Tibial artery (tissue), 4 donors: ENCODE data around the gene MYOM1.

ENCODE experiments used
- DNase-seq, 2 donors: peaks; one replicate each; pipeline ENCODE4 v3.0.0-alpha.2; 2019
- H3K27ac ChIP-seq, 2 donors: fragments of 200-600 bp; sonication (generic) in 1 of 2; 1 replicate in 1 of 2; 2 replicates in 1 of 2; pipeline ENCODE4 v1.5.1; 2018 to 2019; ENCODE audit warnings: mild to moderate bottlenecking in 1 of 2
- H3K27me3 ChIP-seq, 2 donors: fragments of 200-600 bp; sonication (generic) in 1 of 2; one replicate each; pipeline versions ENCODE4 v1.5.1 to v1.6.0; 2016 to 2019
- H3K36me3 ChIP-seq, 3 donors: fragments of 200-600 bp; sonication (generic) in 2 of 3; one replicate each; pipeline ENCODE4 v1.5.1; 2016 to 2019; ENCODE audit warnings: mild to moderate bottlenecking in 2 of 3
- H3K4me1 ChIP-seq, 4 donors: fragments of 200-600 bp; sonication (generic) in 2 of 4; 1 replicate in 3 of 4; 2 replicates in 1 of 4; pipeline ENCODE4 v1.5.1; 2016 to 2019
- H3K4me3 ChIP-seq, 2 donors: fragments of 200-600 bp; sonication (generic) in 1 of 2; 1 replicate in 1 of 2; 2 replicates in 1 of 2; pipeline ENCODE4 v1.5.1; 2018 to 2019; ENCODE audit warnings: mild to moderate bottlenecking in 2 of 2
- H3K9me3 ChIP-seq, 3 donors: fragments of 200-600 bp; sonication (generic) in 1 of 3; one replicate each; pipeline ENCODE4 v1.5.1; 2016 to 2019
- intact Hi-C: fragments of 100-400 bp; cut with DNase I; formaldehyde crosslinking; loops from one replicate; pipeline ENCODE4 v1.15.0; 2023; ENCODE audit warnings: low total_unique reads
- TF ChIP-seq, protein P1 (sequence below), 2 experiments: fragments of 200-600 bp in 1 of 2; fragments of 450-650 bp in 1 of 2; IDR thresholded peaks; one replicate each; pipeline ENCODE4 v1.5.1; 2017 to 2019; ENCODE audit warnings: antibody characterized with exemption in 2 of 2, mild to moderate bottlenecking in 1 of 2, moderate library complexity in 1 of 2

The MYOM1 gene

DNA sequence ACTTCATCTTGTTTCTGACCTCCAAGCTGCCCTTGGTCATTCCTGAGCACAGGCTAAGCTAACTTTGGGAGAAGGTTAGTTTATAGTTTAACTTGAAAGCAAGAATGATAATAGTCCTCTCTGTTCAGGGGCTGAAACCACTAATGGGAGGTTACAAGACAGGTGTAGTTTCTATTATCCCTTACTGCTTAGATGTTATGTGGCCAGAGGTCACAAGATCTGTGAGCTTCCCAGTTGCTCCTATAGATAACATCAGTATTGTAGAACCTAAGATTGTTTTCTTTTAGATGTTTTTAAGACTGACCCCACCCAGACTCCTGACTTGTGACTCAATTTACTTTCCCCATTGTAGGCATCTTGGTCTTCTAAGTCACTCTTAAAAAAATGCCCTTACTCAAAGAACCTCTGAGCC is 112.0 kb downstream of the MYOM1 start:
- TF ChIP-seq, protein P1, sequence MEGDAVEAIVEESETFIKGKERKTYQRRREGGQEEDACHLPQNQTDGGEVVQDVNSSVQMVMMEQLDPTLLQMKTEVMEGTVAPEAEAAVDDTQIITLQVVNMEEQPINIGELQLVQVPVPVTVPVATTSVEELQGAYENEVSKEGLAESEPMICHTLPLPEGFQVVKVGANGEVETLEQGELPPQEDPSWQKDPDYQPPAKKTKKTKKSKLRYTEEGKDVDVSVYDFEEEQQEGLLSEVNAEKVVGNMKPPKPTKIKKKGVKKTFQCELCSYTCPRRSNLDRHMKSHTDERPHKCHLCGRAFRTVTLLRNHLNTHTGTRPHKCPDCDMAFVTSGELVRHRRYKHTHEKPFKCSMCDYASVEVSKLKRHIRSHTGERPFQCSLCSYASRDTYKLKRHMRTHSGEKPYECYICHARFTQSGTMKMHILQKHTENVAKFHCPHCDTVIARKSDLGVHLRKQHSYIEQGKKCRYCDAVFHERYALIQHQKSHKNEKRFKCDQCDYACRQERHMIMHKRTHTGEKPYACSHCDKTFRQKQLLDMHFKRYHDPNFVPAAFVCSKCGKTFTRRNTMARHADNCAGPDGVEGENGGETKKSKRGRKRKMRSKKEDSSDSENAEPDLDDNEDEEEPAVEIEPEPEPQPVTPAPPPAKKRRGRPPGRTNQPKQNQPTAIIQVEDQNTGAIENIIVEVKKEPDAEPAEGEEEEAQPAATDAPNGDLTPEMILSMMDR (IDR thresholded peaks at IDR 0.05): no peak
- Histone ChIP-seq H3K9me3 (no peaks in the 10 kb centered on the region), H3K36me3 (peaks cover 4 to 12% (median 5%) of the 10 kb centered on the region in 3 donors), H3K4me3 (no peak overlapping the region), H3K27me3 (no peaks in the 10 kb centered on the region), H3K4me1 (peaks cover 0 to 32% (median 0%) of the 10 kb centered on the region in 4 donors), H3K27ac (no peak overlapping the region)
- intact Hi-C loops: no loop called here
- DNase-seq: no peak

DNA sequence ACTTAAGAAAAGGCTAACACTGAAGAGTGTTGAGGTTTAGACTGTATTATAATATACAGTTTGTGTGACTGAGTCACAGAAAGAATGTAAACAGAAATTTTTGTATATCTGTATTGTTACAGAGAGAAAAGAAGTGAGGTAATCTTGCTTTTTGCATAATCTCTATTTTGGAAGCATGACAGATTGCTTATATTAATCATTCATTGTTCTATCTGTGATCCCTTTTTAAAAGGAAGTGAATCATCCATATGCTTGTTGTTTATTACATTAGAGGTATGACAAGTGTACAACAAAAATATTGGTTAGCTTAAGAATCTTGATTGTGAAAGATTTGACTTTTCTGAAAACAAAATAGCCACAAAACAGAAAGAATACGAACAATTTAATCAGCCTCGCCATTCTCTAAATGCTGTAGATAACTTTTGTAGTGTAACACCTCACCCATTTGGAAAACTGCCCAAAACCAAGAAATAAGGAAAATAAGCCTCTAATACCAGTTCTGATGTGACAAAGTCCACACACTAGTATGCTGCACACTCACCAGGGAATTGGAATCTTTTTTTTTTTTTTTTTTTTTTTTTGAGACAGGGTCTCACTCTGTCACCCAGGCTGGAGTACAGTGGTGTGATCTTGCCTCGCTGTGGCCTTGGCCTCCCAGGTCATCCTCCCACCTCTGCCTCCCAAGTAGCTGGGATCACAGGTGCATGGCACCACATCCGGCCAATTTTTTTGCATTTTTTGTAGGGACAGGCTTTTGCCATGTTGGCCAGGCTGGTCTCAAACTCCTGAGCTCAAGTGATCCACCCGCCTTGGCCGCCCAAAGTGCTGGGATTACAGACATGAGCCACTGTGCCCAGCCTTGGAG is 115.3 kb downstream of the MYOM1 start:
- intact Hi-C loops: no loop called here
- peaks cover 7 to 26% (median 15%) of the 10 kb centered on the region in 3 donors for H3K36me3 ChIP-seq
- no peak for DNase-seq
- H3K27me3 ChIP-seq: no peaks in the 10 kb centered on the region
- TF ChIP-seq, protein P1 (IDR thresholded peaks at IDR 0.05): no peak
- no peak overlapping the region for H3K27ac ChIP-seq
- no peak overlapping the region for H3K4me3 ChIP-seq
- no peaks in the 10 kb centered on the region for H3K9me3 ChIP-seq
- peaks cover 0 to 22% (median 0%) of the 10 kb centered on the region in 4 donors for H3K4me1 ChIP-seq

DNA sequence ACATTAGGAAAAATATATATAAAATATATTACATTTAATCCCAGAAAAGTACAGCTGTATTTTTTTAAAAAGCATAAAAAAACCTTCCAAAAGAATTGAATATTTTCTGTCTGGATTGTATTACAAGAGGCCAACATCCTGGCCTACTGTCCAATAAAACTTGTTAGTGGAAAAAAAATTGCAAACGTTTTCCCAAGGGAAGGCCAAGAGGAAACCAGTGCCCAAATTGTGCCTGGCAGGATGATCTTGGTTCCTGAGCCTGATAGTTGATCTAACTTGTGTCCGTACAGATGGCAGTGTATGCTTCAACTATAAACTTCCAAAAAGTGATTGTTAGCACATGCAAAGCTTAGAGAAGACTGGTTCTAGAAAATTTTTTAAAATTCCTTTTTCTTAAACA is 116.2 kb downstream of the MYOM1 start:
- Histone ChIP-seq H3K36me3 (peaks cover 15 to 34% (median 22%) of the 10 kb centered on the region in 3 donors), H3K9me3 (no peaks in the 10 kb centered on the region), H3K27me3 (no peaks in the 10 kb centered on the region), H3K27ac (no peak overlapping the region), H3K4me3 (no peak overlapping the region), H3K4me1 (peaks cover 0 to 22% (median 0%) of the 10 kb centered on the region in 4 donors)
- TF ChIP-seq, protein P1 (IDR thresholded peaks at IDR 0.05): no peak
- intact Hi-C loops: no loop called here
- DNase-seq: no peak

DNA sequence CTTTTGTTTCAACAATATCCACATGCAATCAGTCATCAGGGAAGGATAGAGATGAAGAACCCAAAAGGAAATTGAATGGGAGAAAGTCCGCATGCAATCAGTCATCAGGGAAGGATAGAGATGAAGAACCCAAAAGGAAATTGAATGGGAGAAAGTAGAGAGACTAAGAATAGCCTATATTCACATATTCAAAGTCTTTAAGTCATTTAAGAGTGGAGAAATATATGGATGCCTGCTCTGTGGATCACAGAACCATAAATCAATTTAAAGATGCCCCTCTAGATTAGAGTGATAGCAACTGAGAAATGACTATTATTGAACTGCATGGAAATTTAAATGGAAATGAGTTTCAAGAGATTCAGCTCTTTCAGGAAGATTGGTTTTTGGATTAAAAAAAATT is 116.8 kb downstream of the MYOM1 start:
- DNase-seq: no peak
- H3K27ac ChIP-seq: no peak overlapping the region
- H3K4me1 ChIP-seq: peaks cover 0 to 22% (median 0%) of the 10 kb centered on the region in 4 donors
- peaks cover 16 to 35% (median 25%) of the 10 kb centered on the region in 3 donors for H3K36me3 ChIP-seq
- no peaks in the 10 kb centered on the region for H3K27me3 ChIP-seq
- H3K9me3 ChIP-seq: no peaks in the 10 kb centered on the region
- no peak overlapping the region for H3K4me3 ChIP-seq
- intact Hi-C loops: no loop called here
- TF ChIP-seq, protein P1 (IDR thresholded peaks at IDR 0.05): no peak

DNA sequence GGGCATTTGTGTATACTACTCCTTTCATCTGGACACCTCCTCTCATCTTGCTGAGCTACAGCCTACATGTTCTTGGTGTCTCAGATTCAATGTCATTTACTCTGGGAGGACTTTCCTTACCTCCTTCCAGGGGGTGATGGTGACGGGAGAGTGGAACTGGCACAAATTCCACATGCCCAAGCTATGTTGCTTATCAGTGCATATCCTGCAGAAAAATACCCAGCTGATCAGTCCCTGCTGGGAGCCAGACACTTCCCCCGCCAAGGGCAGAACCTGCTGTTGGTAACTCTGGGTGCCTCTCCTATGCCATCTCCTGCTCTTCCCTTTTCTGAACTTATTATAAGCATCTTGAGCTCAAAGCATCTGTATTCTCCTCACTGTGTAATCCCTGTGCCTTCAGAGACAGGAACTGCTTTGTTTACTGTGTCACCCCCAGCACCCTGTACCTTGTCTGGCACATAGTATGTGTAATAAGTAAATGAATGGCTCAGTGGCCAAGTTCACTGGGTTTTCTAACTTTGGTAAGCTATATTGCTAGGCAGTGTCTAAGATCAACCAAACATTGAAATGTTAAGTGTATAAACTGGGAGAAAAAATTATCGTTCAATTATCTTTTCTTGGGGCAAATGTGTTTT is 119.2 kb downstream of the MYOM1 start:
- intact Hi-C loops: no loop called here
- no peaks in the 10 kb centered on the region for H3K9me3 ChIP-seq
- peaks cover 0 to 39% (median 6%) of the 10 kb centered on the region in 4 donors for H3K4me1 ChIP-seq
- no peaks in the 10 kb centered on the region for H3K27me3 ChIP-seq
- DNase-seq: no peak
- H3K4me3 ChIP-seq: no peak overlapping the region
- H3K36me3 ChIP-seq: peaks cover 16 to 35% (median 25%) of the 10 kb centered on the region in 3 donors
- H3K27ac ChIP-seq: no peak overlapping the region
- TF ChIP-seq, protein P1 (IDR thresholded peaks at IDR 0.05): no peak
